Measurements from ENCODE around the gene FCHSD1.

DNA sequence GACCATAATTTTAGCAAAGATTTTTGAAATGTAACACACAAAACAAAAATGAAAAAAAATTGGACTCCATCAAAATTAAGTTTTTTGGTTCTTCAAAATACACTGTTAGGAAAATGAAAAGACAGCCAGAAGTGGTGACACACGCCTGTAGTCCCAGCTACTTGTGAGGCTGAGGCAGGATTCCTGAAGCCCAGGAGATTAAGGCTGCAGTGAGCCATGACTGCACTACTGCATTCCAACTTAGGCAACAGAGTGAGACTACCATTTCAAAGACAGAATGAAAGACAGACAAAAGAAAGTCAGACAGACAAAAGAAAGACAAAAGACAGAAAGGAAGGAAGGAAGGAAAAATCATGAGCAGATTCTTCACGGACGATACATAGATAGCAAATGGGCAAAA is 39.9 kb downstream of the FCHSD1 start:
- TF ChIP-seq, protein P1, sequence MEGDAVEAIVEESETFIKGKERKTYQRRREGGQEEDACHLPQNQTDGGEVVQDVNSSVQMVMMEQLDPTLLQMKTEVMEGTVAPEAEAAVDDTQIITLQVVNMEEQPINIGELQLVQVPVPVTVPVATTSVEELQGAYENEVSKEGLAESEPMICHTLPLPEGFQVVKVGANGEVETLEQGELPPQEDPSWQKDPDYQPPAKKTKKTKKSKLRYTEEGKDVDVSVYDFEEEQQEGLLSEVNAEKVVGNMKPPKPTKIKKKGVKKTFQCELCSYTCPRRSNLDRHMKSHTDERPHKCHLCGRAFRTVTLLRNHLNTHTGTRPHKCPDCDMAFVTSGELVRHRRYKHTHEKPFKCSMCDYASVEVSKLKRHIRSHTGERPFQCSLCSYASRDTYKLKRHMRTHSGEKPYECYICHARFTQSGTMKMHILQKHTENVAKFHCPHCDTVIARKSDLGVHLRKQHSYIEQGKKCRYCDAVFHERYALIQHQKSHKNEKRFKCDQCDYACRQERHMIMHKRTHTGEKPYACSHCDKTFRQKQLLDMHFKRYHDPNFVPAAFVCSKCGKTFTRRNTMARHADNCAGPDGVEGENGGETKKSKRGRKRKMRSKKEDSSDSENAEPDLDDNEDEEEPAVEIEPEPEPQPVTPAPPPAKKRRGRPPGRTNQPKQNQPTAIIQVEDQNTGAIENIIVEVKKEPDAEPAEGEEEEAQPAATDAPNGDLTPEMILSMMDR (IDR thresholded peaks at IDR 0.05): no peak
- no peak for TF ChIP-seq POLR2A (IDR thresholded peaks at IDR 0.05)

Data from prostate gland (tissue), 2 donors.